CD4-positive, alpha-beta T cell treated with Interleukin-6 for 4 hours (primary cell): Measurements from ENCODE around the gene TBC1D23.
"Not testable (repeated sequence)": the region's sequence is repeated elsewhere in the genome, so short reads cannot be mapped to it uniquely, and the experiment has no call there.

Source experiments
- DNase-seq: peaks from one replicate; pipeline ENCODE4 v3.0.0-alpha.2; 2020; ENCODE audit warnings: mixed read lengths

Gene TBC1D23

DNA sequence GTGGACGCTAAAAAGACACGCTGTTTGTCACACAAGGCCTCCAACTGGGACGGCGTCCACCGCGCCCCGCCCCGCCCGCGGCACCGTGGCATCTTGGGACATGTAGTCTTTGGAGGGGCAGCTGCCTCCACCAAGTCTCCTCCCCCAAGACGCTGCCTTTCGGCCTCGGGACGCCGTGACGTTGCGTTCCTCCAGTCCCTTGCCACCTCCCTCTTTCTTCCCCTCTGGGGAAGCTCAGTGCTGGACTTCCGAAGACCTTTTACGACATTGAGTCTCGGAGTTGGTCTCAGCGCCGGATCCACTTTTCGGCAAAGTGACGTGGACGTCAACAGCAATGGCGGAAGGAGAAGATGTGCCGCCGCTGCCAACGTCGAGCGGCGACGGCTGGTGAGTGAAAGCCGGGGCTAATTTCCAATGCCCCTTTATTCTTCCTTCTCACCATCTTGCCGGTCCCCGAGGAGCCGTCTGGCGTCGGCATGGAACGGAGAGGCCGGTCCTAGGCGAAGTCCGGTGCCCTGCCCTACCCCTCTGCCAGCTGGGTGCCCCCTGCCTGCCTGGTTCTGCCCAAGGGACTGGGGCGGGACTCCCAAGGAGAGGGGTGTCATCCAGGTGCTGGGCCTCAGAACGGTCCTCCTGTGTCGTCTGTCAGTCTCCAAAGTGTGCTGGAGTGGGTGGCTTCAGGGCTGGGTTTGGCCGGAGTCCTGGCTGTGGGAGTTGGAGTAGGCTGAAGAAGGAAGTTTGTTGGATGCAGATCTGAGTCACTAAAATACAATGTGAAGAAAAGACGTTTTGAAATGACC, at the start of gene TBC1D23:
TSS of gene TBC1D23 (plus strand) at position 308 of the 800 bp plus-strand sequence. CDS start at position 335, 27 bp downstream.
- peak; percentile 97 for DNase-seq

DNA sequence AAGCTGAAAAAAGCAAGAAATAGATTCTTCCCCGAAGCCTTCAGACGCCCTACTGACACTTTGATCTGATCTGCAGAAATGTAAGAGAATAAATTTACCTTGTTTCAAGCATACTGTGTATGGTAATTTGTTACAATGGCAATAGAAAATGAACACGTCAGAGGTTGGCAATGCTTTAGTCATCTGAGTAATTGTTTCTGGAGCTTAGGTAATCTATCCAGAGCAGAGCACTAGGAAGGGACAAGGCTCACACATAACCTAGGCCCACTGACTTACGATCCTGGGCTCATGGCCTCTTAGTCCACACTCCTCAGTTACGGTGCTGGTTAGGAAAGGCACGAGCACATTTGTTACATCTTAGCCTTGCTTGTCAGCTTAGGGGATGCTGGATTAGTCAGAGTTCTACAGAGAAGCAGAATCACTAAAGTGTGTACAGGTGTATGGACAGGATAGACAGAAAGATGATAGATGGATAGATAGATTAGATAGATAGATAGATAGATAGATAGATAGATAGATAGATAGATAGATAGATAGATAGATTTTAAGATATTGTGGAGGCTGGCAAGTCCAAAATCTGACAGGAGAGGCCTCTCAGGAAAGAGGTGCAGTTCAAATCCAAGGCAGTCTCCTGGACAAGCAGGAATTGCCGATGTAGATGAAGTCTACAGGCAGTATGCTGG, 46.8 kb upstream of the TBC1D23 start:
- no peak for DNase-seq

DNA sequence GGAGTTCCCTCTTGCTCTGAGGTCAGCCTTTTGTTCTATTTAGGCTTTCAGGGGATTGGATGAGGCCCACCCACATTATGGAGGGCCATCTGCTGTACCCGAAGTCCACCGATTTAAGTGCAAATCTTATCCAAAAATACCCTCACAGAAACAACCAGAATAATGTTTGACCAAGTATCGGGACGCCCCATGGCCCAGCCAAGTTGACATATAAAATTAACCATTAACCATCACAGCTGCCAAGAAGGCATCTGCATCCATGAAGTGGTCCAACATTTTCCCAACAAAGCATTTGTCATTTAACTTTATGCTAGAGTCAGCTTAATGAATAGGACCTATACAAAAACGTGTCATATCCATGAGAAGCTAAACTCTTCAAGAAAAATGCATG, 46.2 kb upstream of the TBC1D23 start:
- DNase-seq, result no peak

GRCh38 chr3:100216713-100217112, 44.1 kb upstream of the TBC1D23 start:
- DNase-seq, result no peak

DNA sequence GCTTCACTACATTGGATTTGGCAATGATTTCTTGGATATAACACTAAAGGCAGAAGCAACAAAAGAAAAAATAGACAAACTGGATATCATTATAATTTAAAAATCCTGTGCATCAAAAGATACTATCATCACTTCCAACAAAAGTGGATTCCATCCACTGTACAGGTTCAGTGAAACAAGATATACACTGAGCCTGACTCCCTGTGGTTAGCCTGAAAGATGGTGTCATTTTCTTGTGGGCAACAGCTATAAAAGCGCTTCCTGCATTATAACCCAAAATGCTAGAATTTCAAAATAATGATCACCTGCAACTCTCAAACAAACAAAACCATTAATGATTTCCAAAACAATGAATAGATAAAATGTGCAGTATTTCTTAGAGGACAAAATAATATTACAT, 39.6 kb upstream of the TBC1D23 start:
- no peak for DNase-seq

DNA sequence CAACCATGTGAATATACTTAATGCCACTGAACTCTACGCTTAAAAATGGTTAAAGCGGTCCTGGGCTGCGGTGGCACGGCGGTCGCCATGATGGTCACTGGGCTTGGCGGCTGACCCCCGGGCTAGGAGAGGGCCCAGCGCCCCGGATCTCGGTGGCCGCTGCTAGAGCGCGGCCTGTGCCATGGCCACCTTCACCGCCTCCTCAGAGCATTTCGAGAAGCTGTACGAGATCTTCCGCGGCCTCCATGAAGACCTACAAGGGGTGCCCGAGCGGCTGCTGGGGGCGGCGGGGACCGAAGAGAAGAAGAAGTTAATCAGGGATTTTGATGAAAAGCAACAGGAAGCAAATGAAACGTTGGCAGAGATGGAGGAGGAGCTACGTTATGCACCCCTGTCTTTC, 35.6 kb upstream of the TBC1D23 start:
- DNase-seq, result no peak

- no peak for DNase-seq
Measured at GRCh38 chr3:100225883-100226282, 34.9 kb upstream of the TBC1D23 start.

- DNase-seq, result no peak
Measured at GRCh38 chr3:100226712-100227429, 33.9 kb upstream of the TBC1D23 start.

GRCh38 chr3:100227511-100227921, 33.3 kb upstream of the TBC1D23 start:
- DNase-seq, result no peak

DNA sequence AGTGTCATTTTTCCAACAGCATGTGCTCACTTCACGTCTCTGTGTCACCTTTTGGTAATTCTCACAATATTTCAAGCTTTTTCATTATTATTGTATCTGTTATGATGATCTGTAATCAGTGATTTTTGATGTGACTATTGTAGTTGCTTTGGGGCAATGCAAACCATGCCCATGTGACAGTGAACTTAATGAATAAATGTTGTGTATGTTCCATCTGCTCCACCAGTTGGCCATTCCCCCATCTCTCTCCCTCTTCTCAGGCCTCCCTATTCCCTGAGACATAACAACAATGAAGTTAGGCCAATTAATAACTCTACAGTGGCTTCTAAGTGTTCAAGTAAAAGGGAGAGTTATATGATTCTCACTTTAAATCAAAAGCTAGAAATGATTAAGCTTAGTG, 32.5 kb upstream of the TBC1D23 start:
- no peak for DNase-seq

DNA sequence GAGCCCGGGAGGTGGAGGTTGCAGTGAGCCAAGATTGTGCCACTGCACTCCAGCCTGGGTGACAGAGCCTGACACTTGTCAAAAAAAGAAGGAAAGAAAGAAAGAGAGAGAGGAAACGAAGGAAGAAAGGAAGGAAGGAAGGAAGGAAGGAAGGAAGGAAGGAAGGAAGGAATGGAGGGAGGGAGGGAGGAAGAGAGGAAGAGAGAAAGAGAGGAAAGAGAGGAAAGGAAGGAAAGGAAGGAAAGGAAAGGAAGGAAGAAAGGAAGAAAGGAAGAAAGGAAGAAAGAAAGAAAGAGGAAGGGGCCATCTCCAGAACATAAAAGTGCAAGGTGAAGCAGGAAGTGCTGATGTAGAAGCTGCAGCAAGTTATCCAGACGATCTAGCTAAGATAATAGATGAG, 31.6 kb upstream of the TBC1D23 start:
- not testable (repeated sequence) for DNase-seq

GRCh38 chr3:100230710-100231109, 30.1 kb upstream of the TBC1D23 start:
- no peak for DNase-seq

DNA sequence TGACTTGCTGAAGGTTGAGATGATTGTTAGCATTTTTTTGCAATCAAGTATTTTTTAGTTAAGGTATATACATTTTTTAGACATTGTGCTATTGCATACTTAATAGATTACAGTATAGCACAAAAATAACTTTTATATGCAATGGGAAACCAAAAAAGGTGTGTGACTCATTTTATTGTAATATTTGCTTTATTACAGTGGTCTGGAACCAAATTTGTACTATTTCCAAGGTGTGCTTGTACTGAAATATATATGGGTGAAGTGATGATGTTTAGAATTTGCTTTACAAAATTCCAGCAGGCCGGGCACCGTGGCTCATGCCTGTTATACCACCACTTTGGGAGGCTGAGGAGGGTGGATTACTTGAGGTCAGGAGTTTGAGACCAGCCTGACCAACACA, 29.1 kb upstream of the TBC1D23 start:
- DNase-seq, result no peak

DNA sequence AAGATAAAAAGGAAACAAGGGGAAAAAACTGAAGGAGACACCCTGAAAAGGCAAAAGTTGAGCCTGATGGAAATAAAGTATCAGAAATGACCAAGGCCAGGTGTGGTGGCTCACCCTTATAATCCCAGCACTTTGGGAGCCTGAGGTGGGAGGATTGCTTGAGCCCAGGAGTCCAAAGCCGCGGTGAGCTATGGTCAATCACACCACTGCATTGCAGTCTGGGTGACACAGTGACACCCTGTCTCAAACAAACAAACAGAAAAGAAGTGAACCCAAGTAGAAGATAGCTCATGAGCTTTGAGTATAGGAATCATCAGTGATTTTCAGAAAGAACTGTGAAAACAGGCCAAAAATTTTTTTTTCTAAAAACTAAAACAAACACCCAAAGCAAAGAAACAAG, 26.4 kb upstream of the TBC1D23 start:
- DNase-seq, result no peak

DNA sequence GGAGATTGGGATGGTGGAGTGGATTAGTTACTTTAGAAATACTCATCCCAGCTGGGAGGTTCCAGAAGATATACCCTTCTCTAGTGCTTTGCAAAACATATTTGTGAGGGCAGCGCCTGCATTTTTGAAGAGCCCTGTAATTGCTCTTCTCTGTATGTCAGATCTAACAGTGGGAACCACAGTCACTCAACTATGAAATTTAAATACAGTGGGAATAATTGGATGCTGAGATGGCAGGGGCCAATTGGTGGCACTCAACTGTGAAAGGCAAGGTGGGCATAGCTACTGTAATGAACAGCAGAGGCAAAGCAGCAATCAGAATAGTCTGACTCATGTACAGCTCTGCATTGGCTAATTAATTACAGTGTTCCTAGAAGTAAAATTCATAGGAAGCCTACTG, 22.2 kb upstream of the TBC1D23 start:
- DNase-seq, result no peak

DNA sequence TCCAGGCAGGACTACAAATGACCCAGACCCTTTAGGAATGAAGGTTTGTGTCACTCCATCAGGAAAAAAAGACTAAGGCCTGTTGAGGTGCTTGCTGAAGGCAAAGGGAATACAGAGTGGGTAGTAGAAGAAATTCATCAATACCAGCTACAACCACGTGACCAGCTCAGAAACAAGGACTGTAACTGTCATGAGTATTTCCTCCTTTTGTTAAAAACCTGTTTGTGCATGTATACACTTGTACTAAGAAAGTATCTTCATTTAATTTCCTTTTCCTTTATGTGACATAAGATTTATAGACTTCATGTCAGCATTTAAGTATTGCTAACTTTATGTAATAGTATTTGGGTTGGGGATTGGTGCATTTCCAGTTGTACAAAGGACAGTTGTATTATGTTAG, 18.3 kb upstream of the TBC1D23 start:
- not testable (repeated sequence) for DNase-seq

- DNase-seq, result no peak
Measured at GRCh38 chr3:100244264-100244663, 16.5 kb upstream of the TBC1D23 start.

DNA sequence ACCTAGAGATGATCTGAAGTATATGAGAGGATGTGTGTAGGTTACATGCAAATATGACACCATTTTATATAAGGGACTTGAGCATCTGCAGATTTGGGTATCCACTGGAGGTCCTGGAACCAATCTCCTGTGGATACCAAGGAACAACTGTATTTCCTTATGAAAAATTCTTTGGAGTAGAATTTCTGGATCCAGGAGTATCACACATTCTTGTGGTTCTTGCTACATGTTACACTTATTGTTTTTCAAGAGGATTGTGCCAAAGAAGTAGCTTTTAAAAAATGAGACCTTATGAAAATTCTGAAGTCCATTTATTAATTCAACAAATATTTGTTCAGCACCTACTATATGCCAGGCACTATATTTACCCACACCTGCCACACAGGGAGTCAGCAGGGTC, 15.7 kb upstream of the TBC1D23 start:
- DNase-seq, result no peak

- DNase-seq, result no peak
Measured at GRCh38 chr3:100245927-100246326, 14.9 kb upstream of the TBC1D23 start.

DNA sequence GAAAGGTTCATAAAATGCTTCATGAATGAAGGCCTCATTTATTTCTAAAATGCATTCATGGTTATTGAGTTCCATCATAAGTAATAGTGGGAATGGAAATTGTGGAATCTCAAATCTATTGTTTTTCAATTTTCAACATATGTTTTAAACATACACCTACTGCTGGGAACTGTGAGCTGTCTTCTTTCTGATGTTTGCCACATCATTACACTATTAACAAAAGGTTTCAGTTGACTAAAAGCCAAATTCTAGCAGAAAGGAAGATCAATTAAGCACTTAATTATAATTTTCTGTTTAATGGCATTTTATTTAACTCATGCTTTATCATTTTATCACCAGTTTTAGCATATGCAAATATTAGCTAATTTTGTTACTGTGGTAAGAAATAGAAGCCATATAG, 13.8 kb upstream of the TBC1D23 start:
- no peak for DNase-seq

GRCh38 chr3:100252001-100252400, 8.8 kb upstream of the TBC1D23 start:
- DNase-seq, result no peak

GRCh38 chr3:100254168-100254777, 6.5 kb upstream of the TBC1D23 start:
- peak; percentile 47 for DNase-seq

- no peak for DNase-seq
Measured at GRCh38 chr3:100256731-100257151, 4.1 kb upstream of the TBC1D23 start.
